NCI-H345 treated with DMSO at 0.1 percent for 48 hours (cell line): Measurements from ENCODE around the gene RFTN2.
"Not testable (repeated sequence)": the region's sequence is repeated elsewhere in the genome, so short reads cannot be mapped to it uniquely, and the experiment has no call there.

Experiments
- DNase-seq: peaks from one replicate; lab custom pipeline; 2025; ENCODE audit not compliant: unreplicated experiment; lab: John Stamatoyannopoulos, UW

The RFTN2 gene

GRCh38 chr2:197675711-197676188, 363 bp upstream of the RFTN2 start:
- DNase-seq = no peak

- no peak for DNase-seq
Observed at GRCh38 chr2:197674591-197674990, 796 bp downstream of the RFTN2 start.

- DNase-seq = no peak
Observed at GRCh38 chr2:197674060-197674459, 1.3 kb downstream of the RFTN2 start.

GRCh38 chr2:197673606-197674005, 1.8 kb downstream of the RFTN2 start:
- no peak for DNase-seq

- no peak for DNase-seq
Observed at GRCh38 chr2:197673106-197673505, 2.3 kb downstream of the RFTN2 start.

- no peak for DNase-seq
Observed at GRCh38 chr2:197672371-197672893, 3.0 kb downstream of the RFTN2 start.

GRCh38 chr2:197669077-197669476, 6.3 kb downstream of the RFTN2 start:
- no peak for DNase-seq

- DNase-seq = no peak
Observed at GRCh38 chr2:197668296-197668695, 7.1 kb downstream of the RFTN2 start.

- no peak for DNase-seq
Observed at GRCh38 chr2:197666277-197666676, 9.1 kb downstream of the RFTN2 start.

GRCh38 chr2:197661626-197662025, 13.8 kb downstream of the RFTN2 start:
- DNase-seq = no peak

GRCh38 chr2:197657562-197657961, 17.8 kb downstream of the RFTN2 start:
- no peak for DNase-seq

GRCh38 chr2:197647961-197648690, 27.3 kb downstream of the RFTN2 start:
- no peak for DNase-seq

GRCh38 chr2:197641666-197642065, 33.7 kb downstream of the RFTN2 start:
- no peak for DNase-seq

GRCh38 chr2:197640571-197641122, 34.7 kb downstream of the RFTN2 start:
- not testable (repeated sequence) for DNase-seq

GRCh38 chr2:197633109-197633657, 42.2 kb downstream of the RFTN2 start:
- DNase-seq = no peak

GRCh38 chr2:197628043-197628500, 47.3 kb downstream of the RFTN2 start:
- no peak for DNase-seq

- DNase-seq = no peak
Observed at GRCh38 chr2:197626965-197627625, 48.3 kb downstream of the RFTN2 start.

GRCh38 chr2:197620133-197620532, 55.3 kb downstream of the RFTN2 start:
- DNase-seq = no peak

- peak; percentile 6 for DNase-seq
Observed at GRCh38 chr2:197615016-197615652, 60.3 kb downstream of the RFTN2 start.

- peak; percentile 31 for DNase-seq
Observed at GRCh38 chr2:197614532-197614931, 60.9 kb downstream of the RFTN2 start.

- DNase-seq = peak; percentile 81
Observed at GRCh38 chr2:197613509-197613987, 61.8 kb downstream of the RFTN2 start.
